OCI-LY7 (cell line): Measurements from ENCODE around the gene SMURF1. TPM values are rescaled to one million over a fixed set of nuclear protein-coding genes. Genes with fewer than 3 reads are reported as not detected.

Experiments
- BruUV-seq: library from RNA; stranded (reverse); fragments of 400-500 nt; replicated peaks from 2 replicates; lab custom pipeline; 2021; lab: Mats Ljungman, UMichigan
- CTCF ChIA-PET: fragments of 300-600 bp; sonication (Branson Sonifier 250); formaldehyde crosslinking; loops from one replicate; lab custom pipeline; 2022; ENCODE audit warnings: antibody characterized with exemption; ENCODE audit not compliant: unreplicated experiment; lab: Charles Lee
- POLR2A ChIA-PET: fragments of 300-600 bp; sonication (Branson Sonifier 250); formaldehyde crosslinking; loops from one replicate; lab custom pipeline; 2022; ENCODE audit warnings: antibody characterized with exemption; lab: Charles Lee
- DNase-seq: peaks from one replicate; pipeline ENCODE4 v3.0.0-alpha.2; 2015; ENCODE audit warnings: low spot score
- H2AFZ ChIP-seq: fragments of 200-600 bp; sonication (generic), shearing (Covaris generic); 2 replicates; pipeline ENCODE4 v1.6.1; 2014; ENCODE audit warnings: mild to moderate bottlenecking, antibody characterized with exemption, low read length, moderate library complexity
- H3K27ac ChIP-seq: fragments of 200-600 bp; sonication (generic); 2 replicates; pipeline ENCODE4 v1.5.1; 2014; ENCODE audit warnings: mixed run types, low read depth, mild to moderate bottlenecking, moderate library complexity, low read length, inconsistent platforms; ENCODE audit not compliant: poor library complexity, severe bottlenecking
- H3K36me3 ChIP-seq: fragments of 200-600 bp; sonication (generic); 2 replicates; pipeline ENCODE4 v1.6.1; 2014; ENCODE audit warnings: mild to moderate bottlenecking, antibody characterized with exemption, low read length, moderate library complexity, mixed read lengths; ENCODE audit not compliant: insufficient read depth
- H3K4me1 ChIP-seq: fragments of 200-600 bp; sonication (generic); 2 replicates; pipeline ENCODE4 v1.5.1; 2014; ENCODE audit warnings: mild to moderate bottlenecking, low read length; ENCODE audit not compliant: insufficient read depth, poor library complexity, severe bottlenecking
- H3K4me2 ChIP-seq: fragments of 200-600 bp; sonication (generic); 2 replicates; pipeline ENCODE4 v1.6.1; 2014; ENCODE audit warnings: mild to moderate bottlenecking, low read length
- H3K4me3 ChIP-seq: fragments of 200-600 bp; sonication (generic); 2 replicates; pipeline ENCODE4 v1.5.1; 2014; ENCODE audit warnings: mild to moderate bottlenecking, low read depth, low read length; ENCODE audit not compliant: poor library complexity, severe bottlenecking
- H3K79me2 ChIP-seq: fragments of 200-600 bp; sonication (generic); 2 replicates; pipeline ENCODE4 v1.6.1; 2016; ENCODE audit warnings: low read depth, mild to moderate bottlenecking, low read length, moderate library complexity, mixed read lengths; ENCODE audit not compliant: insufficient read depth
- H3K9me2 ChIP-seq: fragments of 200-600 bp; sonication (generic); 2 replicates; pipeline ENCODE4 v1.6.1; 2016; ENCODE audit warnings: mild to moderate bottlenecking, low read length, mixed read lengths; ENCODE audit not compliant: insufficient read depth
- H3K9me3 ChIP-seq: fragments of 200-600 bp; sonication (generic); 2 replicates; pipeline ENCODE4 v1.6.1; 2014; ENCODE audit warnings: mild to moderate bottlenecking, mixed run types, low read length, mixed read lengths
- H4K20me1 ChIP-seq: fragments of 200-600 bp; sonication (generic); 2 replicates; pipeline ENCODE4 v1.6.1; 2014; ENCODE audit warnings: mild to moderate bottlenecking, antibody characterized with exemption, low read length, moderate library complexity, mixed read lengths; ENCODE audit not compliant: insufficient read depth
- CTCF ChIP-seq: fragments of 200-600 bp; sonication (generic); conservative IDR thresholded peaks from 2 replicates; pipeline ENCODE4 v1.5.1; 2014; ENCODE audit warnings: mild to moderate bottlenecking, antibody characterized with exemption, low read length, moderate library complexity, mixed read lengths
- EZH2phosphoT487 ChIP-seq: fragments of 200-600 bp; sonication (generic); IDR thresholded peaks from 2 replicates; pipeline ENCODE4 v1.6.1; 2018; ENCODE audit warnings: low read depth, borderline replicate concordance, mild to moderate bottlenecking, mixed run types, antibody characterized with exemption, low read length, moderate library complexity, mixed read lengths
- intact Hi-C: fragments of 100-400 bp; cut with micrococcal nuclease; formaldehyde crosslinking; loops from one replicate; pipeline ENCODE4 v1.10.0; 2022; ENCODE audit not compliant: unreplicated experiment
- total RNA-seq, 2 experiments: library from RNA; depleted of rRNA in 1 of 2; stranded (reverse); fragments of >200 nt in 1 of 2; shearing (Covaris generic) in 1 of 2; gene quantifications; 2 replicates each; pipeline ENCODE4 v1.2.3, GENCODE V29; 2014 to 2022

SMURF1 gene
- total RNA-seq, 2 experiments from 2014 or later, result 11.5 to 17.8 TPM

- H3K9me3 ChIP-seq, result no peaks in the 10 kb centered on the region
- intact Hi-C loops, result no loop called here
- no peaks in the 10 kb centered on the region for H3K9me2 ChIP-seq
- H4K20me1 ChIP-seq, result peaks cover 24% of the 10 kb centered on the region
- ChIA-PET POLR2A (interaction anchor here (0.5 to 0.6 kb wide), 2 partner anchors 74 to 88 kb away, joined by 3 to 5 read pairs; no protein-coding TSS in a partner anchor), CTCF (no interaction called here)
- no peak for DNase-seq
- no peak overlapping the region; the same call in 1 of the 2 replicates for H3K4me2 ChIP-seq
- H3K27ac ChIP-seq, result no peak overlapping the region
- H3K79me2 ChIP-seq, result peaks cover 86% of the 10 kb centered on the region
- TF ChIP-seq CTCF (no peak), EZH2phosphoT487 (no peak)
- no peak overlapping the region for H3K4me3 ChIP-seq
- H3K36me3 ChIP-seq, result no peaks in the 10 kb centered on the region
- H3K4me1 ChIP-seq, result peaks cover 6% of the 10 kb centered on the region
- no TSS peak for BruUV-seq
- no peak overlapping the region for H2AFZ ChIP-seq
These were observed 9.9 kb downstream of the SMURF1 start for GRCh38 chr7:99133766-99134564.

- ChIA-PET POLR2A (interaction anchor here (0.5 to 0.6 kb wide), 2 partner anchors 14 to 244 kb away, joined by 4 to 5 read pairs; no protein-coding TSS in a partner anchor), CTCF (no interaction called here)
- H2AFZ ChIP-seq, result no peak overlapping the region
- no peak overlapping the region for H3K4me3 ChIP-seq
- BruUV-seq, result no TSS peak
- H3K79me2 ChIP-seq, result peaks cover 86% of the 10 kb centered on the region
- no peak overlapping the region for H3K4me2 ChIP-seq
- peaks cover 6% of the 10 kb centered on the region for H3K4me1 ChIP-seq
- TF ChIP-seq CTCF (no peak), EZH2phosphoT487 (no peak)
- no peak for DNase-seq
- intact Hi-C loops, result no loop called here
- H4K20me1 ChIP-seq, result peaks cover 25% of the 10 kb centered on the region
- H3K9me3 ChIP-seq, result no peaks in the 10 kb centered on the region
- H3K27ac ChIP-seq, result no peak overlapping the region
- no peaks in the 10 kb centered on the region for H3K9me2 ChIP-seq
- H3K36me3 ChIP-seq, result no peaks in the 10 kb centered on the region
These were observed 11.2 kb downstream of the SMURF1 start for GRCh38 chr7:99132595-99133321.
